SJCRH30 (cell line): Measurements from ENCODE around the gene TEX14. TPM values are rescaled to one million over a fixed set of nuclear protein-coding genes. Genes with fewer than 3 reads are reported as not detected.

Experiments used
- DNase-seq, 2 experiments: peaks; one replicate each; pipeline ENCODE4 v3.0.0-alpha.2; 2015 to 2020
- H3K27ac ChIP-seq: fragments of 250-450 bp; sonication (Bioruptor Pico); 2 replicates; pipeline ENCODE4 v1.5.1; 2020; ENCODE audit warnings: mild to moderate bottlenecking, moderate library complexity
- H3K27me3 ChIP-seq: fragments of 250-450 bp; sonication (Bioruptor Pico); 2 replicates; pipeline ENCODE4 v1.5.1; 2020; ENCODE audit warnings: mild to moderate bottlenecking, moderate library complexity
- H3K36me3 ChIP-seq: fragments of 250-450 bp; sonication (Bioruptor Pico); 2 replicates; pipeline ENCODE4 v1.5.1; 2020; ENCODE audit warnings: mild to moderate bottlenecking, moderate library complexity
- H3K4me1 ChIP-seq: fragments of 250-450 bp; sonication (Bioruptor Pico); 2 replicates; pipeline ENCODE4 v1.5.1; 2020; ENCODE audit warnings: mild to moderate bottlenecking, moderate library complexity
- H3K4me3 ChIP-seq: fragments of 250-450 bp; sonication (Bioruptor Pico); 2 replicates; pipeline ENCODE4 v1.5.1; 2020; ENCODE audit warnings: mild to moderate bottlenecking, moderate library complexity
- H3K9me3 ChIP-seq: fragments of 250-450 bp; sonication (Bioruptor Pico); replicated peaks from 2 replicates; pipeline ENCODE4 v1.5.1; 2020; ENCODE audit warnings: mild to moderate bottlenecking, moderate library complexity
- total RNA-seq: library from RNA; depleted of rRNA; stranded (reverse); fragments of >200 nt; shearing (Covaris generic); gene quantifications from 2 replicates; pipeline ENCODE4 v1.2.3, GENCODE V29; 2014

Gene TEX14
- total RNA-seq, 1 experiment from 2014 or later, result 3.4 TPM

- Histone ChIP-seq H3K36me3 (no peaks in the 10 kb centered on the region), H3K4me3 (no peak overlapping the region), H3K4me1 (peaks cover 10% of the 10 kb centered on the region), H3K27me3 (no peaks in the 10 kb centered on the region), H3K27ac (peak overlapping the region; percentile 88), H3K9me3 (no peaks in the 10 kb centered on the region)
- DNase-seq, result peak; percentile 76 to 88
Observed at GRCh38 chr17:58648236-58648635, 43.6 kb downstream of the TEX14 start.

GRCh38 chr17:58643147-58643546 is 48.7 kb downstream of the TEX14 start:
- no peak overlapping the region for H3K4me3 ChIP-seq
- no peaks in the 10 kb centered on the region for H3K36me3 ChIP-seq
- H3K4me1 ChIP-seq, result peaks cover 16% of the 10 kb centered on the region
- H3K9me3 ChIP-seq, result no peaks in the 10 kb centered on the region
- H3K27me3 ChIP-seq, result no peaks in the 10 kb centered on the region
- H3K27ac ChIP-seq, result no peak overlapping the region
- DNase-seq, result no peak

- Histone ChIP-seq H3K9me3 (no peaks in the 10 kb centered on the region), H3K36me3 (no peaks in the 10 kb centered on the region), H3K27me3 (no peaks in the 10 kb centered on the region), H3K4me1 (peaks cover 17% of the 10 kb centered on the region), H3K4me3 (no peak overlapping the region), H3K27ac (0 out of 2 replicates have a peak overlapping the region, but pooled peaks have one; percentile 3)
- peak in 1 of 2 experiments; percentile 11 for DNase-seq
Observed at GRCh38 chr17:58641887-58642311, 49.9 kb downstream of the TEX14 start.

- Histone ChIP-seq H3K9me3 (no peaks in the 10 kb centered on the region), H3K36me3 (no peaks in the 10 kb centered on the region), H3K4me1 (peaks cover 20% of the 10 kb centered on the region), H3K4me3 (no peak overlapping the region), H3K27ac (no peak overlapping the region), H3K27me3 (no peaks in the 10 kb centered on the region)
- DNase-seq, result no peak
Observed at GRCh38 chr17:58640202-58640601, 51.6 kb downstream of the TEX14 start.

GRCh38 chr17:58639681-58640080 is 52.2 kb downstream of the TEX14 start:
- no peaks in the 10 kb centered on the region for H3K36me3 ChIP-seq
- no peaks in the 10 kb centered on the region for H3K27me3 ChIP-seq
- no peak overlapping the region for H3K27ac ChIP-seq
- peaks cover 20% of the 10 kb centered on the region for H3K4me1 ChIP-seq
- H3K9me3 ChIP-seq, result no peaks in the 10 kb centered on the region
- H3K4me3 ChIP-seq, result no peak overlapping the region
- no peak for DNase-seq

- no peaks in the 10 kb centered on the region for H3K9me3 ChIP-seq
- peak; percentile 64 to 72 for DNase-seq
- no peaks in the 10 kb centered on the region for H3K27me3 ChIP-seq
- peak overlapping the region; percentile 4; the same call in 1 of the 2 replicates for H3K4me3 ChIP-seq
- peaks cover 16% of the 10 kb centered on the region for H3K4me1 ChIP-seq
- H3K27ac ChIP-seq, result peak overlapping the region; percentile 63
- H3K36me3 ChIP-seq, result no peaks in the 10 kb centered on the region
Observed at GRCh38 chr17:58637011-58637570, 54.8 kb downstream of the TEX14 start.

- Histone ChIP-seq H3K4me3 (peak overlapping the region; percentile 53), H3K27me3 (peaks cover 5% of the 10 kb centered on the region; the same call in 1 of the 2 replicates), H3K27ac (peak overlapping the region; percentile 100), H3K9me3 (no peaks in the 10 kb centered on the region), H3K36me3 (no peaks in the 10 kb centered on the region), H3K4me1 (peaks cover 10% of the 10 kb centered on the region)
- peak; percentile 11 to 38 for DNase-seq
Observed at GRCh38 chr17:58632324-58633314, 59.2 kb downstream of the TEX14 start.

- DNase-seq, result peak; percentile 95 to 98
- Histone ChIP-seq H3K36me3 (no peaks in the 10 kb centered on the region), H3K27me3 (peaks cover 5% of the 10 kb centered on the region; the same call in 1 of the 2 replicates), H3K4me1 (peaks cover 2% of the 10 kb centered on the region; the same call in 1 of the 2 replicates), H3K27ac (peak overlapping the region; percentile 100), H3K9me3 (no peaks in the 10 kb centered on the region), H3K4me3 (peak overlapping the region; percentile 53)
Observed at GRCh38 chr17:58631523-58632323, 60.1 kb downstream of the TEX14 start.

GRCh38 chr17:58630883-58631522 is 60.8 kb downstream of the TEX14 start:
- DNase-seq, result peak in 1 of 2 experiments; percentile 54
- peak overlapping the region; percentile 53; the same call in 1 of the 2 replicates for H3K4me3 ChIP-seq
- no peaks in the 10 kb centered on the region for H3K4me1 ChIP-seq
- H3K27me3 ChIP-seq, result peaks cover 5% of the 10 kb centered on the region; the same call in 1 of the 2 replicates
- no peaks in the 10 kb centered on the region for H3K36me3 ChIP-seq
- no peaks in the 10 kb centered on the region for H3K9me3 ChIP-seq
- peak overlapping the region; percentile 100 for H3K27ac ChIP-seq

GRCh38 chr17:58626905-58627304 is 64.9 kb downstream of the TEX14 start:
- H3K27me3 ChIP-seq, result peaks cover 5% of the 10 kb centered on the region; the same call in 1 of the 2 replicates
- H3K4me1 ChIP-seq, result no peaks in the 10 kb centered on the region
- no peaks in the 10 kb centered on the region for H3K9me3 ChIP-seq
- H3K4me3 ChIP-seq, result no peak overlapping the region
- no peak for DNase-seq
- no peak overlapping the region for H3K27ac ChIP-seq
- H3K36me3 ChIP-seq, result no peaks in the 10 kb centered on the region

- Histone ChIP-seq H3K9me3 (no peaks in the 10 kb centered on the region), H3K4me3 (no peak overlapping the region), H3K36me3 (no peaks in the 10 kb centered on the region), H3K27me3 (no peaks in the 10 kb centered on the region), H3K27ac (no peak overlapping the region), H3K4me1 (no peaks in the 10 kb centered on the region)
- no peak for DNase-seq
Observed at GRCh38 chr17:58624751-58625150, 67.1 kb downstream of the TEX14 start.

GRCh38 chr17:58621174-58621573 is 70.7 kb downstream of the TEX14 start:
- no peaks in the 10 kb centered on the region for H3K4me1 ChIP-seq
- no peaks in the 10 kb centered on the region for H3K27me3 ChIP-seq
- H3K27ac ChIP-seq, result no peak overlapping the region
- no peak overlapping the region for H3K4me3 ChIP-seq
- no peaks in the 10 kb centered on the region for H3K36me3 ChIP-seq
- H3K9me3 ChIP-seq, result no peaks in the 10 kb centered on the region
- no peak for DNase-seq

- DNase-seq, result no peak
- H3K4me3 ChIP-seq, result no peak overlapping the region
- no peaks in the 10 kb centered on the region for H3K4me1 ChIP-seq
- H3K36me3 ChIP-seq, result no peaks in the 10 kb centered on the region
- H3K9me3 ChIP-seq, result no peaks in the 10 kb centered on the region
- H3K27ac ChIP-seq, result no peak overlapping the region
- H3K27me3 ChIP-seq, result no peaks in the 10 kb centered on the region
Observed at GRCh38 chr17:58618336-58618735, 73.5 kb downstream of the TEX14 start.

- Histone ChIP-seq H3K4me1 (no peaks in the 10 kb centered on the region), H3K27me3 (no peaks in the 10 kb centered on the region), H3K4me3 (no peak overlapping the region), H3K36me3 (no peaks in the 10 kb centered on the region), H3K27ac (no peak overlapping the region), H3K9me3 (no peaks in the 10 kb centered on the region)
- no peak for DNase-seq
Observed at GRCh38 chr17:58617563-58617962, 74.3 kb downstream of the TEX14 start.
